GM12878 (cell line): ENCODE measurements around the gene DTD2. TPM values are rescaled to one million over a fixed set of nuclear protein-coding genes. Genes with fewer than 3 reads are reported as not detected.

Experiments
- ATAC-seq: fragments of 200-7000 bp; cut with Tn5 transposase; 3 replicates; pipeline ENCODE4 v1.9.1; 2020; ENCODE audit warnings: mild to moderate bottlenecking, moderate library complexity
- BruUV-seq: library from RNA; stranded (reverse); fragments of 400-500 nt; replicated peaks from 2 replicates; lab custom pipeline; 2021; lab: Mats Ljungman, UMichigan
- CTCF ChIA-PET: fragments of 300-600 bp; sonication (Branson Sonifier 250); formaldehyde crosslinking; extraction: SDS; loops from one replicate; lab custom pipeline; 2021; ENCODE audit warnings: inconsistent platforms; lab: Yijun Ruan, JAX
- POLR2A ChIA-PET: fragments of 350-600 bp; formaldehyde crosslinking; extraction: SDS; loops from one replicate; lab custom pipeline; 2021; ENCODE audit warnings: inconsistent platforms; lab: Charles Lee
- RAD21 ChIA-PET: fragments of 300-600 bp; sonication (Branson Sonifier 250); formaldehyde crosslinking; loops from one replicate; lab custom pipeline; 2023; ENCODE audit warnings: antibody characterized with exemption; ENCODE audit not compliant: unreplicated experiment; lab: Charles Lee
- SMC1A ChIA-PET: fragments of 300-600 bp; sonication (Branson Sonifier 250); formaldehyde crosslinking; loops from one replicate; lab custom pipeline; 2023; ENCODE audit not compliant: unreplicated experiment, uncharacterized antibody; lab: Charles Lee
- DNase-seq: peaks from one replicate; pipeline ENCODE4 v3.0.0-alpha.2; 2011; ENCODE audit warnings: low read depth, low spot score
- FAIRE-seq: peaks from 3 replicates; lab custom pipeline; 2011; peaks lifted over from hg19 to GRCh38; lab: Jason Lieb, UNC
- H2AFZ ChIP-seq: 2 replicates; pipeline ENCODE4 v1.6.0; 2011; ENCODE audit warnings: low read depth, low read length, control low read depth; ENCODE audit not compliant: control insufficient read depth
- H3K27ac ChIP-seq: 2 replicates; pipeline ENCODE4 v1.5.1; 2011; ENCODE audit warnings: control low read depth; ENCODE audit not compliant: control insufficient read depth, insufficient read depth
- H3K27me3 ChIP-seq, 2 experiments: replicated peaks in 1 of 2; 2 replicates each; pipeline versions ENCODE4 v1.6.0 to v1.6.1; 2011; ENCODE audit warnings: low read length in 1 of 2; ENCODE audit not compliant: control insufficient read depth in 2 of 2, insufficient read depth in 2 of 2
- H3K36me3 ChIP-seq, 2 experiments: 2 replicates each; pipeline ENCODE4 v1.5.1; 2011; ENCODE audit warnings: low read length in 1 of 2; ENCODE audit not compliant: control insufficient read depth in 2 of 2, insufficient read depth in 2 of 2
- H3K4me1 ChIP-seq: 2 replicates; pipeline ENCODE4 v1.6.1; 2011; ENCODE audit warnings: mild to moderate bottlenecking, low read length, moderate library complexity, mixed read lengths; ENCODE audit not compliant: control insufficient read depth, insufficient read depth
- H3K4me2 ChIP-seq: 2 replicates; pipeline ENCODE4 v1.6.0; 2011; ENCODE audit warnings: control low read depth; ENCODE audit not compliant: control insufficient read depth, insufficient read depth
- H3K4me3 ChIP-seq: fragments of 200-600 bp; sonication (generic); 2 replicates; pipeline ENCODE4 v1.5.1; 2016
- H3K79me2 ChIP-seq: 2 replicates; pipeline ENCODE4 v1.6.0; 2011; ENCODE audit warnings: low read length; ENCODE audit not compliant: control insufficient read depth, insufficient read depth
- H3K9ac ChIP-seq: 2 replicates; pipeline ENCODE4 v1.8.0; 2011; ENCODE audit warnings: low read length, control low read depth, mixed read lengths; ENCODE audit not compliant: control insufficient read depth, insufficient read depth
- H3K9me3 ChIP-seq: replicated peaks from 3 replicates; pipeline ENCODE4 v1.5.1; 2011; ENCODE audit warnings: mild to moderate bottlenecking, low read length; ENCODE audit not compliant: control insufficient read depth, insufficient read depth
- H4K20me1 ChIP-seq: 2 replicates; pipeline ENCODE4 v1.6.0; 2011; ENCODE audit not compliant: control insufficient read depth, insufficient read depth
- NBN ChIP-seq: fragments of 450-650 bp; IDR thresholded peaks from 2 replicates; pipeline ENCODE4 v1.6.1; 2016
- NFIC ChIP-seq: IDR thresholded peaks from 2 replicates; pipeline ENCODE4 v1.6.1; 2012; ENCODE audit warnings: low read depth, mild to moderate bottlenecking, inconsistent platforms, low read length, moderate library complexity
- NRF1 ChIP-seq: conservative IDR thresholded peaks from 2 replicates; pipeline ENCODE4 v1.6.1; 2011; ENCODE audit warnings: mild to moderate bottlenecking, low read depth, low read length, improper control_type of control experiment
- POLR2AphosphoS5 ChIP-seq: IDR thresholded peaks from 2 replicates; pipeline ENCODE4 v1.6.1; 2011; ENCODE audit warnings: mild to moderate bottlenecking, low read length, inconsistent platforms
- RB1 ChIP-seq: fragments of 450-650 bp; formaldehyde crosslinking; IDR thresholded peaks from 2 replicates; pipeline ENCODE4 v1.6.1; 2017; ENCODE audit warnings: mild to moderate bottlenecking, borderline replicate concordance
- SMAD1 ChIP-seq: fragments of 450-650 bp; IDR thresholded peaks from 2 replicates; pipeline ENCODE4 v1.6.1; 2018; ENCODE audit warnings: mild to moderate bottlenecking, low read depth; ENCODE audit not compliant: partially characterized antibody
- TCF3 ChIP-seq: IDR thresholded peaks from 2 replicates; pipeline ENCODE4 v1.6.1; 2012; ENCODE audit warnings: low read depth, mild to moderate bottlenecking, low read length, borderline replicate concordance; ENCODE audit not compliant: insufficient read depth
- WRNIP1 ChIP-seq: IDR thresholded peaks from 2 replicates; pipeline ENCODE4 v1.6.1; 2011; ENCODE audit warnings: low read depth, low read length, improper control_type of control experiment, borderline replicate concordance
- ZBED1 ChIP-seq: IDR thresholded peaks from 2 replicates; pipeline ENCODE4 v1.6.1; 2016; ENCODE audit warnings: borderline replicate concordance
- WGBS: methylation state at CpG from one replicate; pipeline ENCODE4 v1.1.6; 2016; ENCODE audit warnings: low lambda C conversion rate; ENCODE audit not compliant: insufficient replicate concordance, insufficient coverage; ENCODE audit errors: missing lambda C conversion rate; 5-methylcytosine and 5-hydroxymethylcytosine counted together
- in situ Hi-C: fragments of 300-500 bp; cut with MboI; formaldehyde crosslinking; loops from 9 replicates; pipeline ENCODE4 v1.14.3; 2018; ENCODE audit warnings: mixed read lengths
- intact Hi-C: fragments of 100-400 bp; cut with micrococcal nuclease; formaldehyde crosslinking; loops from one replicate; pipeline ENCODE4 v1.14.2; 2022; ENCODE audit not compliant: unreplicated experiment
- polyA plus RNA-seq, 11 experiments: library from polyadenylated mRNA; depleted of rRNA in 4 of 11; unstranded in 6 of 11; stranded (reverse) in 5 of 11; fragments of >200 nt; fragmentation: Nextera tagmentation in 4 of 11; fragmentation: Illumina TruSeq in 1 of 11; extraction: Ambion mirVana in 4 of 11; extraction: Trizol in 1 of 11; gene quantifications; 1 replicate in 1 of 11; 2 replicates in 10 of 11; pipeline versions ENCODE4 v1.2.1 to v1.2.3, GENCODE V29; 2011 to 2016; ENCODE audit warnings: inconsistent platforms in 2 of 11, missing spikeins in 2 of 11, low read depth in 1 of 11
- total RNA-seq, 4 experiments: library from RNA; depleted of rRNA in 3 of 4; stranded (reverse); fragments of >200 nt in 3 of 4; fragmentation: Illumina TruSeq in 1 of 4; extraction: Trizol in 1 of 4; gene quantifications; 2 replicates each; pipeline versions ENCODE4 v1.2.1 to v1.2.3, GENCODE V29; 2013 to 2021
- TF ChIP-seq, protein P1 (sequence below): fragments of 150-350 bp; IDR thresholded peaks from 2 replicates; pipeline ENCODE4 v1.6.1; 2016; ENCODE audit warnings: low read depth, low read length
- TF ChIP-seq, protein P2 (sequence below): fragments of 450-650 bp; IDR thresholded peaks from 2 replicates; pipeline ENCODE4 v1.6.1; 2016; ENCODE audit warnings: mild to moderate bottlenecking

Gene DTD2
- total and polyA plus RNA-seq, 10 of the 15 experiments (the other 5 are each of a cell fraction or from before 2014, with no cell fraction given): 4.5 to 32.8 (median 15.9) TPM

DNA sequence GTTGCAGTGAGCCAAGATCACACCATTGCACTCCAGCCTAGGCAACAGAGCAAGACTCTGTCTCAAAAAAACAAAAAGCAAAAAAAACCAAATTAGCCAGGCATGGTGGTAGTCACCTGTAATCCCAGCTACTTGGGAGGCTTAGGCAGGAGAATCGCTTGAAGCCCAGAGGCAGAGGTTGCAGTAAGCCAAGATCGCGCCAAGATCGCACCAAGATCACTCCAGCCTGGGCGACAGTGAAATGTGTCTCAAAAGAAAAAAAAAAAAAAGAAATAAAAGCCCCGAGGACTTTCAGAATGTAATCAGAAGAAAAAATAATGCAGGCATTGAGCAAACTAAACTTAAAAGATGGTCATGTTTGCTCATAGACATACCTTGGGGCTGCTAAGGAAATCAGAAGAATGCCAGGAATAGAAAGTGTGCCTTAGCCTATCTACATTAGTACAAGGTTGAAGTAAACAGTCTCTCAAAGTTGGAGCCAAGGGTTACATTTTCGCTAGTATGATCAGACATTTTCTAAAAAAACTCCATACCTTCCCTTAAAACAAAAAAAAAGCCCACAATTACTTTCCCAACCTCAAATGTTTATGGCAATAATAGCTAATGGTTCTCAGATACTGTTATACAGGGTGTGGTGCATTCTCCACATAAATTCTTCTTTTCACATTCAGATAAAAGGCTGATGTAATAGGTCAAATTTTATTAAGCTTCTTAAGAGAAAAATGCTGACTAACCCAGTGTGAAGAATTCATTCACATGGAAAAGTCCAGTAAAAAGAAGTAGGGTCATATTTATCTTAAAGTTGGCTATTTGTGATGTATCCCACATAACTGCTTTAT is 15.8 kb downstream of the DTD2 start:
- ATAC-seq (no peak), DNase-seq (no peak), FAIRE-seq (peak; percentile 27)
- Histone ChIP-seq H3K9ac (no peak overlapping the region), H3K27me3 (no peaks in the 10 kb centered on the region), H3K4me1 (no peaks in the 10 kb centered on the region), H3K27ac (no peak overlapping the region), H4K20me1 (no peaks in the 10 kb centered on the region), H3K9me3 (no peaks in the 10 kb centered on the region), H3K36me3 (no peaks in the 10 kb centered on the region), H3K4me3 (no peak overlapping the region), H3K4me2 (no peak overlapping the region), H3K79me2 (no peaks in the 10 kb centered on the region), H2AFZ (no peak overlapping the region)
- ChIA-PET SMC1A (no interaction called here), POLR2A (no interaction called here), RAD21 (no interaction called here), CTCF (interaction anchor here (1.2 kb wide), 1 partner anchor 9 kb away, joined by 3 read pairs; no protein-coding TSS in a partner anchor)
- intact Hi-C loops: no loop called here
- TF ChIP-seq, protein P1, sequence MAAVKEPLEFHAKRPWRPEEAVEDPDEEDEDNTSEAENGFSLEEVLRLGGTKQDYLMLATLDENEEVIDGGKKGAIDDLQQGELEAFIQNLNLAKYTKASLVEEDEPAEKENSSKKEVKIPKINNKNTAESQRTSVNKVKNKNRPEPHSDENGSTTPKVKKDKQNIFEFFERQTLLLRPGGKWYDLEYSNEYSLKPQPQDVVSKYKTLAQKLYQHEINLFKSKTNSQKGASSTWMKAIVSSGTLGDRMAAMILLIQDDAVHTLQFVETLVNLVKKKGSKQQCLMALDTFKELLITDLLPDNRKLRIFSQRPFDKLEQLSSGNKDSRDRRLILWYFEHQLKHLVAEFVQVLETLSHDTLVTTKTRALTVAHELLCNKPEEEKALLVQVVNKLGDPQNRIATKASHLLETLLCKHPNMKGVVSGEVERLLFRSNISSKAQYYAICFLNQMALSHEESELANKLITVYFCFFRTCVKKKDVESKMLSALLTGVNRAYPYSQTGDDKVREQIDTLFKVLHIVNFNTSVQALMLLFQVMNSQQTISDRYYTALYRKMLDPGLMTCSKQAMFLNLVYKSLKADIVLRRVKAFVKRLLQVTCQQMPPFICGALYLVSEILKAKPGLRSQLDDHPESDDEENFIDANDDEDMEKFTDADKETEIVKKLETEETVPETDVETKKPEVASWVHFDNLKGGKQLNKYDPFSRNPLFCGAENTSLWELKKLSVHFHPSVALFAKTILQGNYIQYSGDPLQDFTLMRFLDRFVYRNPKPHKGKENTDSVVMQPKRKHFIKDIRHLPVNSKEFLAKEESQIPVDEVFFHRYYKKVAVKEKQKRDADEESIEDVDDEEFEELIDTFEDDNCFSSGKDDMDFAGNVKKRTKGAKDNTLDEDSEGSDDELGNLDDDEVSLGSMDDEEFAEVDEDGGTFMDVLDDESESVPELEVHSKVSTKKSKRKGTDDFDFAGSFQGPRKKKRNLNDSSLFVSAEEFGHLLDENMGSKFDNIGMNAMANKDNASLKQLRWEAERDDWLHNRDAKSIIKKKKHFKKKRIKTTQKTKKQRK: no peak
- no peak for TF ChIP-seq RB1
- TF ChIP-seq, protein P2, sequence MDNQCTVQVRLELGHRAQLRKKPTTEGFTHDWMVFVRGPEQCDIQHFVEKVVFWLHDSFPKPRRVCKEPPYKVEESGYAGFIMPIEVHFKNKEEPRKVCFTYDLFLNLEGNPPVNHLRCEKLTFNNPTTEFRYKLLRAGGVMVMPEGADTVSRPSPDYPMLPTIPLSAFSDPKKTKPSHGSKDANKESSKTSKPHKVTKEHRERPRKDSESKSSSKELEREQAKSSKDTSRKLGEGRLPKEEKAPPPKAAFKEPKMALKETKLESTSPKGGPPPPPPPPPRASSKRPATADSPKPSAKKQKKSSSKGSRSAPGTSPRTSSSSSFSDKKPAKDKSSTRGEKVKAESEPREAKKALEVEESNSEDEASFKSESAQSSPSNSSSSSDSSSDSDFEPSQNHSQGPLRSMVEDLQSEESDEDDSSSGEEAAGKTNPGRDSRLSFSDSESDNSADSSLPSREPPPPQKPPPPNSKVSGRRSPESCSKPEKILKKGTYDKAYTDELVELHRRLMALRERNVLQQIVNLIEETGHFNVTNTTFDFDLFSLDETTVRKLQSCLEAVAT: no peak
- no peak for TF ChIP-seq WRNIP1
- TF ChIP-seq ZBED1: no peak
- no peak for TF ChIP-seq POLR2AphosphoS5
- no peak for TF ChIP-seq NBN
- no peak for TF ChIP-seq SMAD1
- no peak for TF ChIP-seq TCF3
- no peak for TF ChIP-seq NRF1
- TF ChIP-seq NFIC: no peak
- in situ Hi-C loops: no loop called here
- 98% methylated on average over 7 of the region's 7 CpGs for WGBS
- BruUV-seq: no TSS peak
